RCC 7860 (cell line): ENCODE measurements around the gene STK32C.

Source experiments
- DNase-seq: peaks from one replicate; pipeline ENCODE4 v3.0.0-alpha.2; 2015; ENCODE audit warnings: low spot score
- FAIRE-seq: peaks from 2 replicates; lab custom pipeline; 2012; peaks lifted over from hg19 to GRCh38; lab: Jason Lieb, UNC

Gene STK32C

DNA sequence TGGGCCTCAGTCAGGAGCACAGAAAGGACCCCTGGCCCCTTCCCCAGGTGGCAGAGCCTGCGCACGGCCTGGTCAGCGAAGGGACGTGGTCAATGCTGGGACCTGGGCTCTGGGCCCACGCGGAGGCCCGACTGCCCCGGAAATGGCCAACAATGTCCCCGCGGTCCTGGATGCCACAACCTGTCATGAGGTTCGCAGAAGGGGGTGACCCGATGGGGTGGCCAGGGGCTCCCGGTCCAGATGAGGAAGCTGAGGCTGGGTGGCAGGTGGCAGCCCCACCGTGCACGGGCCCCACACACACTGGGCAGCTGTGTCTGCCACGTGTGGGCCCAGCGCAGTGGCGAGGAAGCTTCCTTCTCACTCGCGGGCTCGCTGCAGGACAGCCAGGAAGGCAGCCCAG is 71.6 kb downstream of the STK32C start:
- no peak for DNase-seq
- FAIRE-seq: no peak

DNA sequence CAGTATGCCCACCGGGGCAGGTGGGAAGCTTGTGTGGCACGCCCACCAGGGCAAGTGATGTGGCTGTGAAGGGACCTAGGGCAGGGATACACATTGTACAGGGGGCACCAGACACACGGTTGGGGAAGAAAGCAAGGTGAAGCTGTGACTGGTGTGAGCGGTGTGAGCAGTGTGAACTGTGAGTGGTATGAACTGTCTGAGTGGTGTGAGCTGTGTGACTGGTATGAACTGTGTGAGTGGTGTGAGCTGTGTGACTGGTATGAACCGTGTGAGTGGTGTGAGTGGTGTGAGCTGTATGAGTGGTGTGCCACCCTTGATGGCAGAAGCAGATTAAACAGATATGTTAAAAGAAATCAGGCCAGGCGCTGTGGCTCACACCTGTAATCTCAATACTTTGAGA is 72.9 kb downstream of the STK32C start:
- FAIRE-seq (no peak), DNase-seq (no peak)

- DNase-seq: no peak
These were observed 74.2 kb downstream of the STK32C start for GRCh38 chr10:132233501-132234085.

DNA sequence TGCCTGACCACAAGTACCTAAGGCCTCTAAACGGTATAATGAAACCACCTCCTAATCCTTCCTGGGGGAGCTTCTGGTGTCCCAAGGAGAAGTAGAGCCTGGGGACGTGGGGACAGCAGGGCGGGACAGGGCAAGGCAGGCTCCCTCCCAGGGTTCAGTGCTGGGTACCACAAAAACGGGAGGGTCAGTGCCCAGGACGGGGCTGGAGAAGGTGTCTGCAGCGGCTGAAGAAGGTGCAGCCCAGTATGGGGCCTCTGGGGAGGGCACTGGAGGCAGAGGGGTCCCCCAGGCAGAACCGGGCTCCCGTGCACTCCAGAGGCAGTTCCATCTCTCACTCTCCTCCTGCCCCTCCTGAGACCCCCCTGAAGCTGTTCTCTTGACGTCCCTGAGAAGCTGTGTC is 74.8 kb downstream of the STK32C start:
- no peak for FAIRE-seq

More at GRCh38 chr10:132233501-132234085, 74.2 kb downstream of the STK32C start:
- no peak for FAIRE-seq

DNA sequence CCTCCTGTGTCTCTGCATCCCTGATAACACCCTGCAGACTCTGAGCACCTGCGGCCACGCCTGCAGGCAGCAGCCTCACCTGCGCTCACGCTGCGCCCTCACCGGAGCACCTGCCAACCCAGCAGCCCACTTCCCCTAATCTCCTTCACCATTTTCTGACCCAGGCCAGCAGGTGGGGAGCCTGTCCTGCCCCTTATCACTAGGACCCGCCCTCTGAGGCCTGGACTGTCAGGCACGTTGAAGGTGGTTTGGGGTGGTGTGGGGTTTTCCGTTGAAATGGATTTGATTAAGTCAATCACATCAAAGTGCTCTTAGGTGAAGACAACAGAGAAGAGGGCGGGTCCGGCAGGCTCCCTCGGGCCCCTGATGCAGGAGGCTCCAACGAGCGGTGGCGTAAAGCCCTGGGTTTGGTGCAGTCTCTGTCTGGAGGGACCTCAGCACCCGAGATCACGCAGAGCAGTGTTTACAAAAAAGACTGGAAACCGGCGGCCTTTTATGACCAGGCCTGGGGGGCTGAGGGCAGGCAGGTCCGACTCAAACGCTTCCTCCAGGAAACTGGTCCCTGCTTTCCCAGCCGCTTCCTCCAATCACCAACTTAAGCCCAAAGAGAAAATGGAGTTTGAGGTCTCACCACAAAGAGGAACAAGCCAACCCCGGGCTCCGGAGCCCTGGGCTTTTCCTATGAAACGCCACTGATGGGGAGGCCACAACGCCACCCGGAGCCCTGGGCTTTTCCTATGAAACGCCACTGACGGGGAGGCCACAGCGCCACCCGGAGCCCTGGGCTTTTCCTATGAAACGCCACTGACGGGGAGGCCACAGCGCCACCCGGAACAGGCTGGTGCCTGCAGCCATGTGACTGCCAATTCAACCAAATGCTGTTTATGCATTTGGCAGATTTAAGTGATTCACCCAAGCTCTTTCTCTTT is 75.5 kb downstream of the STK32C start:
- FAIRE-seq: no peak
- DNase-seq: no peak

More for the DNA sequence above, 74.8 kb downstream of the STK32C start:
- no peak for DNase-seq

- FAIRE-seq: no peak
These were observed 76.1 kb downstream of the STK32C start for GRCh38 chr10:132231656-132232022.

GRCh38 chr10:132230557-132231210 is 77.1 kb downstream of the STK32C start:
- no peak for FAIRE-seq
- DNase-seq: no peak

More at GRCh38 chr10:132231656-132232022, 76.1 kb downstream of the STK32C start:
- DNase-seq: no peak

DNA sequence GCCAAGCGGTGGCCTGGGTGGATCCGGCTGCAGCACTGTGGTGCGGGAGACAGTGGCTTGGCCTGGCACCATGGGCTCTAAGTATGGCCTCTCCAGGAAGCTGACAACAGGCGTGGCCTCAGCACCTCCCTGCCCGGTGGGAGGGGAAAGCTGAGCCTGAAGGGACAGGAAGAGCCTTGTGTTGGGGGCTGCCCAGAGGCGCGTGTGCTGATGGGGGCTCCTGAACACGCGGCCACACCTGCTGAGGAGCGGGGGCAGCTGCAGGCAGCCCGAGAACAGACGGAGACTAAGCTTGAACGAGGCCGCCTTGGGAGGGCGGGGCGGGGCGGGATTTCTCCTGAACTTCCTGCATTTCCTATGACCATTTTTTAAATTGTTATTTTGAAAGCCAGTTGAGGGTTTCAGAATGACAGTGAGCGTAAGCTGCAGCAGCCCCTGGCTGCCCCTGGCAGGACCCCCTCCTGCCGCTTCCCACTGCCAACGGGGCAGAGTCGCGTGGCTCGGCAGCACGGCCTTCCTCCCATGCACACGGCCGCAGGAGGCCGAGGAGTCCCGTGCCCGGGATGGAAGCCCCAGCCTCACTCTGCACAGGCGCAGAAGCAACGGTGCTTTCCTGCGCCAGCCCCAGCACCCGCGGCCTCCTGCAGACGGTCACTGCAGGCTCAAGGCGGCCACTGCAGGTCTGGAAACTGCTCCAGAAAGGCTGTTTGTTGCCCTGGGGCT is 77.8 kb downstream of the STK32C start:
- FAIRE-seq: no peak

DNA sequence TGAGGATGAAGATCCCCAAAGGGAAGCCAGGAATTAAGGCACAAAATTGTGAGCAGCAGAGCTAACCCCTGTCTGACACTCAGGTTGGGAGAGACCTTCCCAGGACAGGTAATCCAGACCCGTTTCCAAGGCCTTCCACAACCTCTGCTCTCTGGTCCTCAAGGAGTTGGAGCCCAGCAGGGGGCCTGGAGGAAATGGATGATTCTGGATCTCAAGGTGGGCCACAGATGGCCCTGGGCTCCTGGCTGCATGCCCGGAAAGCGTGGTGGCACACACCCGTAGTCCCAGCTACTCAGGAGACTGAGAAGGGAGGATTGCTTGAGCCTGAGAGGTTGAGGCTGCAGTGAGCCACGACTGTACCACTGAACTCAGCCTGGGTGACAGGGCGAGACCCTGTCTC is 78.7 kb downstream of the STK32C start:
- DNase-seq (no peak), FAIRE-seq (no peak)

More for the DNA sequence above, 77.8 kb downstream of the STK32C start:
- no peak for DNase-seq

DNA sequence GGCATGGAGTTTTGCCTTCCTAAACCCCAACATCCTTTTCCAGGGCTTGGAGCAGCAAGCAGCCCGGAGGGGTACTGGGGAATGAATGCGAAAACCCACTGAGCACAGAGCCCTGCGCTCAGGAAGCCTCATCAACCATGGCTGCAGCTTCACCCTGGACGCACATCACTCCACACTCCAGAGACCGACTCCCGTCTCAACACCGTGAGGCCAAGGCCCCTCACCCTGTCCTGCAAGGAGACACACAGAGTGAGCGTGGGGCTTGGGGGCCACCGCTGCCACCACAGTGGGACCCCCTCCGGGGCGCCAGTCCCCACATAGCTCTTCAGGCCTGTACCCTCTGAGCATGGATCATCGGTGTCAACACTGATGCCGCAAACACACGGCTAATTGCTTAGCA is 79.1 kb downstream of the STK32C start:
- FAIRE-seq (no peak), DNase-seq (no peak)

GRCh38 chr10:132227851-132228390 is 79.8 kb downstream of the STK32C start:
- DNase-seq (no peak), FAIRE-seq (no peak)

GRCh38 chr10:132226586-132227405 is 81.0 kb downstream of the STK32C start:
- FAIRE-seq: no peak

DNA sequence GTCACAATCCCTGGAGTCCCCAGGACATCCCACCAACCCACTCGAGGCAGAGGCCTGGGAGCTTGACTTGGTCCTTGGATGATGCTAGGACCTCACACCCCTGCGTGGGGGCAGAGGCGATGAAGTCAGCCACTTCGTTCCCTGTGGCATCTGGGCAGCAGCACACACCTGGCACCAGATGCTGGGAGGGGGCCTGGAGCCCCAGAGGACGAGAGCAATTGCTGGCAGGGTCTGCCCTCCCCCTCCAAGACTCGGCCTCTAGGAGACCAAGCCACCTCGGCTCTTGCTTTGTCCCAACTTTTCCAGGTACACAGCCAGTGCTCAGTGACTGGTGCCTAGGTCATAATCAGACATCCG is 81.9 kb downstream of the STK32C start:
- no peak for DNase-seq
- no peak for FAIRE-seq

More at GRCh38 chr10:132226586-132227405, 81.0 kb downstream of the STK32C start:
- DNase-seq: no peak

- FAIRE-seq (no peak), DNase-seq (no peak)
These were observed 82.5 kb downstream of the STK32C start for GRCh38 chr10:132225073-132225848.

- DNase-seq (no peak), FAIRE-seq (no peak)
These were observed 83.2 kb downstream of the STK32C start for GRCh38 chr10:132224343-132225072.

DNA sequence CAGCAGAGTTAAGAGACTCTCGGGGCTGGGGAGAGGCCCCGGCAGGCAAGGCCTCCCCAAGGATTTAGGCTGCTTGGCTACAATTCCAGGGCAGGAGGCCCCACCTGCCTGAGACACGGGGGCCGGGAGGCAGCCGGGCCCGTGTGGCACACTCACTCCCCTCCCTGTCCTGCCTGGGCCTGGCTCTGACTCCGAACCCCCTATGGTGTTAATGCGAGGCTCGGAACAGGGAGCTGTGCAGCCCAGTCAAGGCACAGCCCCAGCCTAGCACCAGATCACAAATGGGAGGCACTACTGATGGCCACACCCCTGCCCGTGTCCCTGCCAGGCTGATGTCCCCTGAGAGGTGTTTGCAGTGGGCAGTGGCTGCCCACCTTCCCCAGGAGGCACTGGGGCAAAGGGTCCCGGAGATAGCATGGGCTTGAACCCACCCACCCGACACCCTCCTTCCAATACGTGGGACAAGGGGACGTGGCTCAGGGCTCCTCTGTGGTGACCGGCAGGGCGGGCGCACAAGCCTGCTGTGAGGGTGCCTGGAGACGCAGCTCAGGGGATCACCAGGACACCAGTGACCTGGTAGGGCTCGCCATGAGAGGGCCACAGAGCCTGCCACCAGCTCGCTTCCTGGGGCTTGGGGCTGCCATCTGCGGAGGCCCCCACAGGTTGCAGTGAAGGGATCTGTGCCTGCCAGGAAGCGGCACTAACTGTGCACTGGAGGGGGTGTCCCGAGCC is 84.0 kb downstream of the STK32C start:
- DNase-seq (no peak), FAIRE-seq (no peak)

GRCh38 chr10:132223156-132223590 is 84.6 kb downstream of the STK32C start:
- FAIRE-seq: peak; percentile 70

DNA sequence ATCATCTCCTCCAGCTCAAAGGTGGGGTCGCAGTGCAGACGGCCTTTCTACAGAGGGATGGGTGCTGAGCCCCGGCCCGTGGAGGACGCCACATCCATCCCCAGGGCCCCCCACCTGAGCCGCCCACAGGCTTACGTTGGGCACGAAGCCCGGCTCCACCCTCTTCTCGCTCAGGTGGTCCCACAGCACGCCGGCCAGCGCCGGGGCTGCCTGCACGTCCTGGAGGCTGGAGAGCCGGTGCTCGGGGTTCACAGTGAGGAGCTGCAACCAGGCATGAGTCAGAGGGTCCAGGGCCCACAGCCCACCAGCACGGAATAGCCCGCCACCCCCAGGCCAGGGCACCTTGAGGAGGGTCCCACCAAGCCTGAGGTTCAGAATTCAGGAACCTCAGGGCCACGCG is 85.0 kb downstream of the STK32C start:
- FAIRE-seq: no peak
- DNase-seq: no peak

More at GRCh38 chr10:132223156-132223590, 84.6 kb downstream of the STK32C start:
- peak; percentile 91 for DNase-seq
